GM12878 (cell line): ENCODE measurements around the gene DTX3. TPM values are rescaled to one million over a fixed set of nuclear protein-coding genes. Genes with fewer than 3 reads are reported as not detected.

Experiments used
- ATAC-seq: fragments of 200-7000 bp; cut with Tn5 transposase; 3 replicates; pipeline ENCODE4 v1.9.1; 2020; ENCODE audit warnings: mild to moderate bottlenecking, moderate library complexity
- BruUV-seq: library from RNA; stranded (reverse); fragments of 400-500 nt; replicated peaks from 2 replicates; lab custom pipeline; 2021; lab: Mats Ljungman, UMichigan
- CTCF ChIA-PET: fragments of 300-600 bp; sonication (Branson Sonifier 250); formaldehyde crosslinking; extraction: SDS; loops from one replicate; lab custom pipeline; 2021; ENCODE audit warnings: inconsistent platforms; lab: Yijun Ruan, JAX
- POLR2A ChIA-PET: fragments of 350-600 bp; formaldehyde crosslinking; extraction: SDS; loops from one replicate; lab custom pipeline; 2021; ENCODE audit warnings: inconsistent platforms; lab: Charles Lee
- RAD21 ChIA-PET: fragments of 300-600 bp; sonication (Branson Sonifier 250); formaldehyde crosslinking; loops from one replicate; lab custom pipeline; 2023; ENCODE audit warnings: antibody characterized with exemption; ENCODE audit not compliant: unreplicated experiment; lab: Charles Lee
- SMC1A ChIA-PET: fragments of 300-600 bp; sonication (Branson Sonifier 250); formaldehyde crosslinking; loops from one replicate; lab custom pipeline; 2023; ENCODE audit not compliant: unreplicated experiment, uncharacterized antibody; lab: Charles Lee
- DNase-seq: peaks from one replicate; pipeline ENCODE4 v3.0.0-alpha.2; 2011; ENCODE audit warnings: low read depth, low spot score
- FAIRE-seq: peaks from 3 replicates; lab custom pipeline; 2011; peaks lifted over from hg19 to GRCh38; lab: Jason Lieb, UNC
- H2AFZ ChIP-seq: 2 replicates; pipeline ENCODE4 v1.6.0; 2011; ENCODE audit warnings: low read depth, low read length, control low read depth; ENCODE audit not compliant: control insufficient read depth
- H3K27ac ChIP-seq: 2 replicates; pipeline ENCODE4 v1.5.1; 2011; ENCODE audit warnings: control low read depth; ENCODE audit not compliant: control insufficient read depth, insufficient read depth
- H3K27me3 ChIP-seq, 2 experiments: replicated peaks in 1 of 2; 2 replicates each; pipeline versions ENCODE4 v1.6.0 to v1.6.1; 2011; ENCODE audit warnings: low read length in 1 of 2; ENCODE audit not compliant: control insufficient read depth in 2 of 2, insufficient read depth in 2 of 2
- H3K36me3 ChIP-seq, 2 experiments: 2 replicates each; pipeline ENCODE4 v1.5.1; 2011; ENCODE audit warnings: low read length in 1 of 2; ENCODE audit not compliant: control insufficient read depth in 2 of 2, insufficient read depth in 2 of 2
- H3K4me1 ChIP-seq: 2 replicates; pipeline ENCODE4 v1.6.1; 2011; ENCODE audit warnings: mild to moderate bottlenecking, low read length, moderate library complexity, mixed read lengths; ENCODE audit not compliant: control insufficient read depth, insufficient read depth
- H3K4me2 ChIP-seq: 2 replicates; pipeline ENCODE4 v1.6.0; 2011; ENCODE audit warnings: control low read depth; ENCODE audit not compliant: control insufficient read depth, insufficient read depth
- H3K4me3 ChIP-seq: fragments of 200-600 bp; sonication (generic); 2 replicates; pipeline ENCODE4 v1.5.1; 2016
- H3K79me2 ChIP-seq: 2 replicates; pipeline ENCODE4 v1.6.0; 2011; ENCODE audit warnings: low read length; ENCODE audit not compliant: control insufficient read depth, insufficient read depth
- H3K9ac ChIP-seq: 2 replicates; pipeline ENCODE4 v1.8.0; 2011; ENCODE audit warnings: low read length, control low read depth, mixed read lengths; ENCODE audit not compliant: control insufficient read depth, insufficient read depth
- H3K9me3 ChIP-seq: replicated peaks from 3 replicates; pipeline ENCODE4 v1.5.1; 2011; ENCODE audit warnings: mild to moderate bottlenecking, low read length; ENCODE audit not compliant: control insufficient read depth, insufficient read depth
- H4K20me1 ChIP-seq: 2 replicates; pipeline ENCODE4 v1.6.0; 2011; ENCODE audit not compliant: control insufficient read depth, insufficient read depth
- FOS ChIP-seq: IDR thresholded peaks from 3 replicates; pipeline ENCODE4 v1.6.1; 2011; ENCODE audit warnings: borderline replicate concordance; ENCODE audit not compliant: insufficient read length; ENCODE audit errors: extremely low read depth
- FOXK2 ChIP-seq: fragments of 450-650 bp; IDR thresholded peaks from 2 replicates; pipeline ENCODE4 v1.6.1; 2017; ENCODE audit warnings: mild to moderate bottlenecking, moderate library complexity
- HDAC2 ChIP-seq: fragments of 200-600 bp; sonication (generic); IDR thresholded peaks from 2 replicates; pipeline ENCODE4 v1.6.1; 2017
- IKZF2 ChIP-seq, 2 experiments: fragments of 450-650 bp; IDR thresholded peaks; 2 replicates each; pipeline ENCODE4 v1.6.1; 2017; ENCODE audit warnings: mild to moderate bottlenecking in 2 of 2, moderate library complexity in 2 of 2
- LARP7 ChIP-seq: fragments of 450-650 bp; IDR thresholded peaks from 2 replicates; pipeline ENCODE4 v1.6.1; 2017; ENCODE audit warnings: mild to moderate bottlenecking
- MTA3 ChIP-seq: IDR thresholded peaks from 2 replicates; pipeline ENCODE4 v1.6.1; 2012; ENCODE audit warnings: low read length, inconsistent platforms, borderline replicate concordance
- SMAD5 ChIP-seq: IDR thresholded peaks from 2 replicates; pipeline ENCODE4 v1.6.1; 2016; ENCODE audit warnings: antibody characterized with exemption, low read depth
- SMC3 ChIP-seq: IDR thresholded peaks from 2 replicates; pipeline ENCODE4 v1.6.1; 2011; ENCODE audit warnings: low read length, improper control_type of control experiment, borderline replicate concordance
- TBL1XR1 ChIP-seq: IDR thresholded peaks from 2 replicates; pipeline ENCODE4 v1.6.1; 2012; ENCODE audit warnings: low read depth, low read length, improper control_type of control experiment
- ZBTB33 ChIP-seq: fragments of 450-650 bp; IDR thresholded peaks from 2 replicates; pipeline ENCODE4 v1.6.1; 2017; ENCODE audit warnings: mild to moderate bottlenecking
- ZNF207 ChIP-seq: fragments of 450-650 bp; IDR thresholded peaks from 2 replicates; pipeline ENCODE4 v1.6.1; 2014; ENCODE audit warnings: antibody characterized with exemption, mild to moderate bottlenecking, borderline replicate concordance
- ZSCAN29 ChIP-seq: fragments of 450-650 bp; IDR thresholded peaks from 2 replicates; pipeline ENCODE4 v1.6.1; 2017; ENCODE audit warnings: mild to moderate bottlenecking, moderate library complexity
- WGBS: methylation state at CpG from one replicate; pipeline ENCODE4 v1.1.6; 2016; ENCODE audit warnings: low lambda C conversion rate; ENCODE audit not compliant: insufficient replicate concordance, insufficient coverage; ENCODE audit errors: missing lambda C conversion rate; 5-methylcytosine and 5-hydroxymethylcytosine counted together
- in situ Hi-C: fragments of 300-500 bp; cut with MboI; formaldehyde crosslinking; loops from 9 replicates; pipeline ENCODE4 v1.14.3; 2018; ENCODE audit warnings: mixed read lengths
- intact Hi-C: fragments of 100-400 bp; cut with micrococcal nuclease; formaldehyde crosslinking; loops from one replicate; pipeline ENCODE4 v1.14.2; 2022; ENCODE audit not compliant: unreplicated experiment
- polyA plus RNA-seq, 11 experiments: library from polyadenylated mRNA; depleted of rRNA in 4 of 11; unstranded in 6 of 11; stranded (reverse) in 5 of 11; fragments of >200 nt; fragmentation: Nextera tagmentation in 4 of 11; fragmentation: Illumina TruSeq in 1 of 11; extraction: Ambion mirVana in 4 of 11; extraction: Trizol in 1 of 11; gene quantifications; 1 replicate in 1 of 11; 2 replicates in 10 of 11; pipeline versions ENCODE4 v1.2.1 to v1.2.3, GENCODE V29; 2011 to 2016; ENCODE audit warnings: inconsistent platforms in 2 of 11, missing spikeins in 2 of 11, low read depth in 1 of 11
- total RNA-seq, 4 experiments: library from RNA; depleted of rRNA in 3 of 4; stranded (reverse); fragments of >200 nt in 3 of 4; fragmentation: Illumina TruSeq in 1 of 4; extraction: Trizol in 1 of 4; gene quantifications; 2 replicates each; pipeline versions ENCODE4 v1.2.1 to v1.2.3, GENCODE V29; 2013 to 2021
- TF ChIP-seq, protein P1 (sequence below): fragments of 450-650 bp; IDR thresholded peaks from 2 replicates; pipeline ENCODE4 v1.6.1; 2017; ENCODE audit warnings: borderline replicate concordance
- TF ChIP-seq, protein P2 (sequence below): fragments of 450-650 bp; IDR thresholded peaks from 2 replicates; pipeline ENCODE4 v1.6.1; 2018; ENCODE audit warnings: mild to moderate bottlenecking, low read depth, moderate library complexity; ENCODE audit not compliant: partially characterized antibody

Gene DTX3
- total and polyA plus RNA-seq, 10 of the 15 experiments (the other 5 are each of a cell fraction or from before 2014, with no cell fraction given) = 1.1 to 13.6 (median 5.6) TPM

- Histone ChIP-seq H3K27ac (no peak overlapping the region), H3K9ac (no peak overlapping the region), H2AFZ (no peak overlapping the region), H3K9me3 (no peaks in the 10 kb centered on the region), H3K27me3 (peaks cover 24 to 25% of the 10 kb centered on the region in 2 experiments; a peak in 3 of 4 replicates), H3K4me2 (no peak overlapping the region), H3K36me3 (no peaks in the 10 kb centered on the region), H3K79me2 (no peaks in the 10 kb centered on the region), H3K4me1 (peaks cover 6% of the 10 kb centered on the region), H4K20me1 (no peaks in the 10 kb centered on the region), H3K4me3 (no peak overlapping the region)
- ChIA-PET CTCF (interaction anchor here (0.6 to 7.8 kb wide), 17 partner anchors 9 to 162 kb away, joined by 3 to 119 read pairs (median 5); partner anchors contain the start of genes ARHGEF25, DCTN2 and PIP4K2C), RAD21 (interaction anchor here (1.1 to 2.9 kb wide), 2 partner anchors 37 to 161 kb away, joined by 4 to 28 read pairs; partner anchors contain the start of gene GLI1), SMC1A (interaction anchor here (0.9 to 1.9 kb wide), 8 partner anchors 27 to 162 kb away, joined by 3 to 7 read pairs (median 4); partner anchors contain the start of gene PIP4K2C), POLR2A (interaction anchor here (1.0 to 1.2 kb wide), 2 partner anchors 9 to 38 kb away, joined by 3 read pairs; partner anchors contain the start of gene ARHGEF25)
- BruUV-seq = no TSS peak
- intact Hi-C loops = loop anchor here (5.0 kb wide), 1 partner anchor 163 kb away; the partner anchor contains the start of genes GLI1 and INHBE
- TF ChIP-seq ZBTB33 (no peak), SMAD5 (no peak), ZNF207 (no peak), FOXK2 (no peak), LARP7 (no peak), SMC3 (no peak), MTA3 (no peak), HDAC2 (no peak), ZSCAN29 (no peak), IKZF2 (IDR thresholded peaks at IDR 0.05) (no peak), TBL1XR1 (no peak), FOS (no peak)
- TF ChIP-seq, protein P1, sequence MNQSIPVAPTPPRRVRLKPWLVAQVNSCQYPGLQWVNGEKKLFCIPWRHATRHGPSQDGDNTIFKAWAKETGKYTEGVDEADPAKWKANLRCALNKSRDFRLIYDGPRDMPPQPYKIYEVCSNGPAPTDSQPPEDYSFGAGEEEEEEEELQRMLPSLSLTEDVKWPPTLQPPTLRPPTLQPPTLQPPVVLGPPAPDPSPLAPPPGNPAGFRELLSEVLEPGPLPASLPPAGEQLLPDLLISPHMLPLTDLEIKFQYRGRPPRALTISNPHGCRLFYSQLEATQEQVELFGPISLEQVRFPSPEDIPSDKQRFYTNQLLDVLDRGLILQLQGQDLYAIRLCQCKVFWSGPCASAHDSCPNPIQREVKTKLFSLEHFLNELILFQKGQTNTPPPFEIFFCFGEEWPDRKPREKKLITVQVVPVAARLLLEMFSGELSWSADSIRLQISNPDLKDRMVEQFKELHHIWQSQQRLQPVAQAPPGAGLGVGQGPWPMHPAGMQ = no peak
- TF ChIP-seq, protein P2, sequence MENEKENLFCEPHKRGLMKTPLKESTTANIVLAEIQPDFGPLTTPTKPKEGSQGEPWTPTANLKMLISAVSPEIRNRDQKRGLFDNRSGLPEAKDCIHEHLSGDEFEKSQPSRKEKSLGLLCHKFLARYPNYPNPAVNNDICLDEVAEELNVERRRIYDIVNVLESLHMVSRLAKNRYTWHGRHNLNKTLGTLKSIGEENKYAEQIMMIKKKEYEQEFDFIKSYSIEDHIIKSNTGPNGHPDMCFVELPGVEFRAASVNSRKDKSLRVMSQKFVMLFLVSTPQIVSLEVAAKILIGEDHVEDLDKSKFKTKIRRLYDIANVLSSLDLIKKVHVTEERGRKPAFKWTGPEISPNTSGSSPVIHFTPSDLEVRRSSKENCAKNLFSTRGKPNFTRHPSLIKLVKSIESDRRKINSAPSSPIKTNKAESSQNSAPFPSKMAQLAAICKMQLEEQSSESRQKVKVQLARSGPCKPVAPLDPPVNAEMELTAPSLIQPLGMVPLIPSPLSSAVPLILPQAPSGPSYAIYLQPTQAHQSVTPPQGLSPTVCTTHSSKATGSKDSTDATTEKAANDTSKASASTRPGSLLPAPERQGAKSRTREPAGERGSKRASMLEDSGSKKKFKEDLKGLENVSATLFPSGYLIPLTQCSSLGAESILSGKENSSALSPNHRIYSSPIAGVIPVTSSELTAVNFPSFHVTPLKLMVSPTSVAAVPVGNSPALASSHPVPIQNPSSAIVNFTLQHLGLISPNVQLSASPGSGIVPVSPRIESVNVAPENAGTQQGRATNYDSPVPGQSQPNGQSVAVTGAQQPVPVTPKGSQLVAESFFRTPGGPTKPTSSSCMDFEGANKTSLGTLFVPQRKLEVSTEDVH = no peak
- WGBS = 10% methylated on average over 13 of the region's 13 CpGs
- in situ Hi-C loops = no loop called here
- FAIRE-seq = no peak
- DNase-seq = no peak
- ATAC-seq = no peak
Measured at GRCh38 chr12:57620245-57620935, 15.8 kb downstream of the DTX3 start.
